Motor neuron (in vitro differentiated cells): ENCODE data around the gene CCDC188. TPM values are rescaled to one million over a fixed set of nuclear protein-coding genes. Genes with fewer than 3 reads are reported as not detected.
A peak's percentile ranks its signal among the peaks of the same experiment; 100 is the strongest.

Source experiments
- ATAC-seq, 8 experiments: fragments of 200-7000 bp; cut with Tn5 transposase; replicated peaks in 6 of 8; 2 replicates each; pipeline ENCODE4 v1.8.0; 2021; ENCODE audit warnings: mild to moderate bottlenecking in 8 of 8, moderate library complexity in 8 of 8
- H3K27ac ChIP-seq, 2 donors: fragments of 250-450 bp; sonication (Bioruptor Pico); 2 replicates each; pipeline ENCODE4 v1.9.0; 2021; ENCODE audit warnings: antibody characterized with exemption in 2 of 2, mild to moderate bottlenecking in 2 of 2, moderate library complexity in 1 of 2
- H3K4me1 ChIP-seq, 2 donors: fragments of 250-450 bp; sonication (Bioruptor Pico); replicated peaks in 1 of 2; 2 replicates each; pipeline ENCODE4 v1.6.1; 2021; ENCODE audit warnings: antibody characterized with exemption in 2 of 2, mild to moderate bottlenecking in 2 of 2, moderate library complexity in 1 of 2
- H3K4me3 ChIP-seq, 5 donors: fragments of 250-450 bp; sonication (Bioruptor Pico); 2 replicates each; pipeline ENCODE4 v1.9.0; 2021; ENCODE audit warnings: antibody characterized with exemption in 5 of 5, mild to moderate bottlenecking in 5 of 5, moderate library complexity in 4 of 5
- WGBS, 10 experiments: fragments of 450-650 bp; shearing (Covaris generic); methylation state at CpG; one replicate each; pipeline ENCODE4 v1.0.0; 2022; 5-methylcytosine and 5-hydroxymethylcytosine counted together
- in situ Hi-C, 9 experiments: fragments of 400-800 bp; cut with MboI; loops; one replicate each; pipeline ENCODE4 v1.15.0; 2021; ENCODE audit warnings: low sequenced_read_pairs in 9 of 9, low pct_unique_long_range_greater_than_20kb in 2 of 9; ENCODE audit not compliant: unreplicated experiment in 9 of 9
- total RNA-seq, 8 experiments: library from RNA; unstranded; fragments of 300-600 nt; gene quantifications; 2 replicates each; pipeline versions ENCODE4 v1.2.3 to v1.2.4, GENCODE V29; 2022

The CCDC188 gene
- total RNA-seq: 1 to 10 TPM in 4 of 8 experiments, under 1 TPM in 3, not detected in 1; 0.56 to 7.6 (median 1.2) TPM

DNA sequence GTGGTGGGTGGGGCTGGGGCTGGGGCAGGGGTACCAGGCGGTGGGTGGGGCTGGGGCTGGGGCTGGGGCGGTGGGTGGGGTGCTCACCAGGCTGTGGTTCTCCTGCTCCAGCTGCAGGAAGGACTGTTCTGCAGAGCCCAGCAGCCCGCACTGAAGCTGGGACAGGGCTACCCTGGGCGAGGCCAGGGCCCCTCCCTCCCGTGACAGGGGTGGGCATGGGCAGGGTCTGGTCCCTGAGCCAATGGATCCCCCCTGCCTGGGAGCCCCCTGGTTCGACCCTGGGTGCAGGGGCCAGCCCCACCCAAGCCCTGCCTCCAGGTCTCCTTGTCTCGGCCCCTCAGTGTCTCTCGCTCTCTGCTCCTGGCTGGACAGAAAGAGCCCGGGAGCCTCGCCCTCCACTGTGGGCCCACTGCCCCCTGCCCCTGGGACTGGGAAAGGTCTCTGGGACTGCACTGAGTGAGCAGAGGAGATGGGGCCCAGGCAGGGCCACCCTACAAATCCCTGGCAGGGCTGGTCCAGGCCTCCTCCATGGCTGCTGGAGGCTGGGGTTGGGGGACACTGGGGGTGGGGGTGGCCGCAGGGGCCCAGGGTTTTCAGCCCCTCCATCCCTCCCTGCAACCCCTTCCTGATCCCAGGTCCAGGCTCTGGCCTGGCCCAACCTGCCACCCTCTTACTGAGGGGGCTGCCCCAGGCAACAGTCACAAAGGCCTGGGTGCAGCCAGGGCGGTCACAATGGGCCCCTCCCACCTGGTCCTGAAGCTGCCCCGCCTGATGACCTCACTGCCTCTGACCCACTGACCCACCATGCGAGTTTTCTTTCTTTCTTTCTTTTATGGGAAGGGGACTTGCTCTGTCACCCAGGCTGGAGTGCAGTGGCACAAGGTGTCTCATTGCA lies at the start of gene CCDC188:
TSS of gene CCDC188 (minus strand) at position 675 of the 895 bp plus-strand sequence. CDS start at position 606, 69 bp downstream.
- H3K4me1 ChIP-seq: peaks cover 24% of the 10 kb centered on the region in 2 donors
- no peak within 1 kb of the TSS for H3K4me3 ChIP-seq
- 50 to 70% (median 55%) methylated on average over 1 to 2 of the region's 14 CpGs; no CpG with 5 or more reads in 7 of the 10 experiments for WGBS, 10 experiments
- no peak within 1 kb of the TSS for H3K27ac ChIP-seq
- no peak for ATAC-seq
- in situ Hi-C loops: loop anchor here (10.0 to 25.0 kb wide), 6 partner anchors 112 to 312 kb away; partner anchors contain the start of gene RTN4R (in 2 of the 9)

DNA sequence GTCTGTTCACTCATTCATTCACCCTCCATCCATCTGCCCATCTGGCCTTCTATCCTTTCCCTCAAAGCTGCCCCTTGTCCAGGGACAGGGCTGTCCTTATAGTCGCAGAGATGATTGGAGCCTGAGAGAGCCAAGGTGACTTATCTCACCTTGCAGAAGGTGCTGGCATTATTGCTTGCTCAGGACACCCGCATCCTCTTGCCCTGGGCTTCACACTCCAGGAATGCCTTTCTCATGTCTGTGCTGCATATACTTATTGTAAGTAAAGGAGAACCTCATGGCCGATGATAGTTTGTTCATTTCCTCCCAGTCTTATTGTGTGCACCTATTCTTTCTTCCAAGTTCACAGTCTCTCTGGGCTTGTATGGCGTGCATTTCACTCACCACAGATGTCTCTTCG lies 49.1 kb upstream of the CCDC188 start:
- H3K4me1 ChIP-seq: peaks cover 43 to 53% of the 10 kb centered on the region in 2 donors
- H3K4me3 ChIP-seq: no peak overlapping the region
- H3K27ac ChIP-seq: no peak overlapping the region
- WGBS, 10 experiments: 33 to 100% (median 85%) methylated on average over 1 to 4 of the region's 5 CpGs; no CpG with 5 or more reads in 2 of the 10 experiments
- ATAC-seq: no peak
- in situ Hi-C loops: no loop called here

DNA sequence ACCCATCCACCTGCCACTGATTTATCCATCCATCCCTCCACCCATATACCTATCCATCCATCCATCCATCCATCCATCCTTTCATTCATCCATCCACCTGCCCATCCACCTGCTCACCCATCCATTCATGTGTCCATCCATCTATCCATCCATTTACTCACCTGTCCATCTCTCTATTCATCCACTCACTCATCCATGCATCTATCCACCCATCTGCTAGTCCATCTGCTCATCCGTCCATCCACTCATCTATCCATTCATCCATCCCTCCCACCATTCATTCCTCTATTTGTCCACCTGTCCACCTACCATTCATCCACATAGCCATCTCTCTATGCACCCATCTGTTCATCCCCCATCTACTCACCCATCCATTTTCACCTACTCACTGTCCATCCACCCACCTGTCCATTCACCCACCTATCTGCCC lies 48.6 kb upstream of the CCDC188 start:
- in situ Hi-C loops: no loop called here
- no peak for ATAC-seq
- WGBS, 10 experiments: 0 to 89% (median 79%) methylated on average over 1 of the region's 1 CpG; no CpG with 5 or more reads in 2 of the 10 experiments
- no peak overlapping the region for H3K4me3 ChIP-seq
- H3K27ac ChIP-seq: no peak overlapping the region
- peaks cover 39 to 48% of the 10 kb centered on the region in 2 donors for H3K4me1 ChIP-seq

DNA sequence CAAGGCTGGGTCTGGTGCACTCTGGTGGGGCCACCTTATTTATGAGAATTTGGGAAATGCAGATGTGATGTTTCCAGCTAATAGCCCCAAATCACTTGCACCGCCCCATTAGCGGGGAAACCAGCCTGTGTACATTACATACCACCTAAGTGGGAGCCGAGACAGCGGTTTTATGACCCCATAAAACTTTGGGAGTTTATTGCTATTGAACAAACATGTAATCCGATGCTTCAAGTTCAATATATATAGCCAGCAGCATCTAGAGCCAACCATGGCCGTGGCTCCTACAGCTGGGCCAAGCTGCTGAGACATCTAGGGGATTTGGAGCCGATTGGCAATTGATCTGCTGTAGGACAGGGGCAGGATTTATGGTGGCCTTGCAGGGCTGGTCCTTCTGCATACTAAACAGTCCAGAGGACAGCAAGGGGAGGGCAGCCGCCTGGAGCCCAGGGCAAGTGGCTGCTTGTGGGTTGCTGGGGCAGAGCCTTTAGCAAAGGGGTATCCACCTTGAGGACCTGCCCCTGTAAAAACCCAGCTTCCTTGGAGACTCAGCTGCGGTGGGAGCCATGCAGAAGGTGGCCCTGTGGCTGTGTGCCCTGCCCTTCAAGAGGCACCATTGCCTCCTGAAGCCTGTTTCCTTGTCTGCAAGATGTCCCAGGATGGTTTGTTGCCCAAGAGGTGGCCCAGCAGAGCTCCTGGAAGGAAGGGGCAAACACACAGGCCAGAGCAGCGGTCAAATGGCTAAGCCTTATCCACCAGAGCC lies 47.9 kb upstream of the CCDC188 start:
- Histone ChIP-seq H3K4me1 (peaks cover 32 to 41% of the 10 kb centered on the region in 2 donors), H3K4me3 (no peak overlapping the region), H3K27ac (peak overlapping the region; percentile 2 to 35)
- ATAC-seq: peak in 5 of 8 experiments; percentile 27 to 78 (median 43)
- in situ Hi-C loops: no loop called here
- WGBS, 10 experiments: 0 to 65% (median 37%) methylated on average over 1 to 7 of the region's 10 CpGs; no CpG with 5 or more reads in 2 of the 10 experiments

DNA sequence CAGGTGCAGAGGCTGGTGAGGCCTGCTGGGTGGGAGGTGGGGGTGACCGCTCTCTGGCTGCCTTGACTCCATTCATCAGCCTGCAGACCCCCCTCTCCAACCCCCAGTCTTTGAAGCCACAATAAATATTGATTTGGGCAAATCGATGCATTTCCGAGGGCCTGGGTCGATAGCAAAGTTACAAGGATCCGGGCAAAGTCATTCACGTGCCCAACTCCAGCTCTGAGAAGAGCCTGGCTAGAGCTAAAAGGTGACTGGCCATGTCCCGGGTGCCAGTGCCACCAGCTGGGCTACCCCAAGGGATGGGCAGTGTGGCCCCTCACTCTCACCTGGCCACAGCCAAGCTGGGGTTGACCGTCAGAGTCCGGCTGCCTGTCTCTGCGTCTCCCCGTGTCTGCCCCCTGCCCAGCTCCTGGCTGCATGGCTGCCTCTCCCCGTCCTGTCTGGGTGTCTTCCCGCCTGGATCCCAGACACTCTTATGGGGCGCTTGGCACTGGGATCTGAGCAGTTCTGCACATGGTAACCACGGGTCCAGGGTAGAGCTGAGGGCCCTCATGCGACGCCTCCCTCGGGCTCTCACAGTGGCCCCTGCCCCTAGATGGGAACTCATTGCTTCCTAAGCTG lies 46.7 kb upstream of the CCDC188 start:
- in situ Hi-C loops: no loop called here
- H3K4me1 ChIP-seq: peaks cover 35 to 37% of the 10 kb centered on the region in 2 donors
- WGBS, 10 experiments: 0 to 80% (median 77%) methylated on average over 1 to 5 of the region's 18 CpGs; no CpG with 5 or more reads in 5 of the 10 experiments
- peak overlapping the region in 1 of 2 donors; percentile 35 for H3K27ac ChIP-seq
- ATAC-seq: peak in 1 of 8 experiments; percentile 13
- H3K4me3 ChIP-seq: no peak overlapping the region

DNA sequence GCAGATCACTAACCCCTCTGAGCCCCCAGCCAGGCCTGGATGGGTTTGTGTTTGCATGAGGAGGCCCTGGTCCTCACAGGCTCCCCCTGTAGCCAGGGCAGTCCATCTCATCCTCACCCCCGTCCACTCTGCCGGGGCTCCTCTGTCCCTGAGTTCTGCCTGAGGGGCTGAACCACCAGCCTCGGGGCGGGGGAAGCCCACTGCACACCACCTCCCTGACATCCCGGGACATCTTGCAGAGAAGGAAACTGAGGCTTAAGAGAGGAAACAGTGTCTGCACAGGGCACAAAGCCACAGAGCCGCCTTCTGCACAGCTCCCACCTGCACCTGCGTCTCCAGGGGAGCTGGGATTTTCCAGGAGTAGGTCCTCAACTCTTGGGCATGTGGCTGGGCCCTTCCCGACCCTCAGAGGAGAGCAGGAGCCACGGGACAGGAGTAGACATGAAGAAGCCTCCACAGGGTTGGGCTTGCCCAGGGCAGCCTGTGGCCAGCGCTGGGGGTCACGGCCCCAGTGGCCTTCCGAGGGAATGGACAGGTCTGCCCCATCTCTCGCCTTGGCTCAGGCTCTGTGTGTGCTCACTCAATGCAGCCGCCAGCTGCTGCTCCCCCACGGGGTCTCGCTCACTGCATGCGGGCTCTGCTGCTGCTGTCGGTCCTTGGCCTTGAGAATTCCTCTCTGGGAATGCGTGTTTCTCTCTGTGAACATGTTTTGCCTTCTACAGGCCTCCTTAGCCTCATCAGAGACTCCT lies 45.4 kb upstream of the CCDC188 start:
- H3K4me1 ChIP-seq: peaks cover 37 to 45% of the 10 kb centered on the region in 2 donors
- 60 to 100% (median 77%) methylated on average over 1 to 4 of the region's 19 CpGs; no CpG with 5 or more reads in 6 of the 10 experiments for WGBS, 10 experiments
- in situ Hi-C loops: no loop called here
- H3K27ac ChIP-seq: peak overlapping the region in 1 of 2 donors; percentile 37
- ATAC-seq: peak in 5 of 8 experiments; percentile 40 to 51 (median 46)
- H3K4me3 ChIP-seq: no peak overlapping the region

DNA sequence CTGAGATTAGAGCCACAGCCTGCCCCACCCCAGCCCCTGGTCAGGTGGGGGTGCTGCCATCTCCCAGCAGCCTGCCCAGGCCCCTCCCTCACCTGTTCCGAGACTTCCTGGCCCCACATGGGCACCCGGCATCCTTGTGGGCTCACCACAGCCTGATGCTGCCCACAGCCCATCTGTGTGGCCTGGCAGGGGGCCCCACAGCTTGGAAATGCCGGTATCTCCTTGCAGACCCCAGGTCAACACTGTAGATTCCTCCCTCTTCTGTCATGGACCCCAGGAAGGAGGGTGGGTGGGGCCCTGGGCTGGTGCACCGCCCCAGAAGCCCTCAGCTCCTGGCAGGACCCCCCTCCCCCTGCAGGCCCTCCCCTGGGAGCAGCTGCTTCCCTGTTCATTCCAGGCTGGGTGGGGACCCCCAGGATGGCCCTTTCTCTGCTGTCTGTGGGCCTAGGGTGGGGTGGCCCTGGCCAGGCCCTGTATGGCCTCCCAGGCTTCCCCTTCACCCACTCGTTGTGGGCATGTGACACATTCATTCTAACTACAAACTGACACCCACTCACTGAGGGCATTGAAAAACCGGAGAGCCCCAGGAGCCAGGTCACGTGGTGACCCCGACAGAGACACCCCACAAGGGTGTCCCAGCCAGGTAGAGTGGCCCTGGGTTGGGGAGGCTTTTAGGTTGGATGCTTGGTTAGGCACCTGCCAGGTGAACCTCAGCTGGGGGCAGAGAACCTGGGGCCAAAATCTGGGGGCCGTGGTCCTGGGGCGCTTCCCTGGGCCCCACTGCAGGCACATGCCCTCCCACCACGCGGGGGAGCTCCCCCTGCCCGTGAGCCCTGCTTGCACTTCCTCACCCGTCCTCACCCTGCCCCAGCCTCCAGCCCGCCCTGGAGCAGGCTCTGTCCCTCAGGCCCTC lies 44.1 kb upstream of the CCDC188 start:
- Histone ChIP-seq H3K4me1 (peaks cover 30 to 45% of the 10 kb centered on the region in 2 donors), H3K4me3 (no peak overlapping the region), H3K27ac (no peak overlapping the region)
- ATAC-seq: no peak
- 0 to 83% (median 20%) methylated on average over 1 to 2 of the region's 15 CpGs; no CpG with 5 or more reads in 7 of the 10 experiments for WGBS, 10 experiments
- in situ Hi-C loops: no loop called here

DNA sequence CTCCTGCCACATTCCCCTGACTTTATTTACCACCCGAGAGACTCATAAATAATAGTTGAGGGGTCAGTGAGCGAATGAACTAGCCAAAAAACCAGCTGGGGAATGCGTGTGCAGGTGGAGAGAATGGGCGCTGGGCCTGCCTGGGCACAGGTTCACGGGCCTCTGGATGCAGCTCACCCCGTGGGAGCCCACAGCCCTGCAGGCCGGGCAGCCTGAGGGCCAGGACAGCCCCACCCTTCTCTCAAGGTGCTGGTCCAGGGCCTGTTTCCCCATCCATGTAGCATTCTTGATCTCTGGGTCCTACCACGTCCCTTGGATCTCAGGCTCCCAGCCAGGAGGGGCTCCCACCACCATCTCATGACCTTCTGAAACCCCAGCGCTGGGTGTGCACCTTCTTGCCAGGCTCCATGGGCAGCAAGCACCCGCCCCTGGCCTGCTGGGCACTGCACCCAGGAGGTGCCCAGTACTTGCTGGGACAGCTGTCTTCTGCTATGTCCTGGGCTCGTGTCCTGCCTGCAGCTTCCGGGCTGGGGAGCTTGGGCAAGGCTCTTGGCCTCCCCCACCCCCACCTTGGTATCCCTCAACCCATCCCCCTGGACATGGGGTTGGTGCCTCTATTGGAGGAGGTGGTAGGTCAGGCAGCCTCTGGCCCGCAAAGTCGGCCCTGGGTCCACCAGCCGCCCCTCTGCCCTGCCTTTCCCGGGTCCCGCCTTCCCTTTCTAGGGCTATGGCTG lies 43.1 kb upstream of the CCDC188 start:
- Histone ChIP-seq H3K27ac (no peak overlapping the region), H3K4me3 (no peak overlapping the region), H3K4me1 (peaks cover 26 to 41% of the 10 kb centered on the region in 2 donors)
- in situ Hi-C loops: no loop called here
- WGBS, 10 experiments: 0 to 94% (median 70%) methylated on average over 1 to 4 of the region's 17 CpGs; no CpG with 5 or more reads in 6 of the 10 experiments
- no peak for ATAC-seq

DNA sequence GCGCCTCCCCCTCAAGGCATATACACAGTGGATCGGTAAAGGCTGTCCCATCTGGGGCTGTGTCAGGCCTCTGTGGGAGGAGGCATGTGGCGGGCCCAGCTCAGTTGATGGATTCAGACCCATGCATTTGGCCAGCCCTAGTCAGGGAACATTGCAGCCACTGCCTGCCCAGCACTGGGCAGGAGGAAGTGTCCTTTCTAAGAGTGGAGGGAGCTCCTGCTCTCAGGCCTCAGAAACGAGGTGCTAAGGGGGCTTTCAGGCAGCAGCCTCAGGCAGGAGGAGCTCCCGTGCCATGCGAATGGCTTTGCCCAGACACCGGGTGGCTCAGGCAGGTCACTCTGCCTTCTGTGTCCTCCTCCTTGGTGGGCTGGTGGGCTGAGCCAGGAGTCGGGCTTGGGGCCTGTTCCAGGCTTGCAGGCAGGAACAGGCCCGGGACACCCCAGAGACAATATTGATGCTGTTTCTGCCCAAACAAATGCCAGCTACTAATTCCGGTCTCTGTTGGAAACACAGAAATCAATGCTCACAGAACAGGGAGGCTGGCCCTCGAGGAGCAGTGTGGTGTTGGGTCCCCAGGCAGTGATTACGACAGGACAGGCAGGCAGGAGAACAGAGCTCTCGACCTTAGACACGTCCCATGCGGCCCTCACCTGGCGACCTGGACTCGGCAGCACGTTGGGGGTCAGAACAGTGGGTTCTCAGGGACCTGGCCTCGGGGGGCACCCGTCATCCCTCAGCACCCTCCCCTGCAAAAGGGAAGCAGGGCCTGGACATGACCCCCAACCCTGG lies 42.3 kb upstream of the CCDC188 start:
- 42 to 100% (median 80%) methylated on average over 1 to 7 of the region's 20 CpGs; no CpG with 5 or more reads in 3 of the 10 experiments for WGBS, 10 experiments
- H3K4me1 ChIP-seq: peaks cover 21 to 33% of the 10 kb centered on the region in 2 donors
- in situ Hi-C loops: no loop called here
- no peak overlapping the region for H3K4me3 ChIP-seq
- ATAC-seq: peak in 1 of 8 experiments; percentile 35
- peak overlapping the region in 1 of 2 donors; percentile 8 for H3K27ac ChIP-seq

DNA sequence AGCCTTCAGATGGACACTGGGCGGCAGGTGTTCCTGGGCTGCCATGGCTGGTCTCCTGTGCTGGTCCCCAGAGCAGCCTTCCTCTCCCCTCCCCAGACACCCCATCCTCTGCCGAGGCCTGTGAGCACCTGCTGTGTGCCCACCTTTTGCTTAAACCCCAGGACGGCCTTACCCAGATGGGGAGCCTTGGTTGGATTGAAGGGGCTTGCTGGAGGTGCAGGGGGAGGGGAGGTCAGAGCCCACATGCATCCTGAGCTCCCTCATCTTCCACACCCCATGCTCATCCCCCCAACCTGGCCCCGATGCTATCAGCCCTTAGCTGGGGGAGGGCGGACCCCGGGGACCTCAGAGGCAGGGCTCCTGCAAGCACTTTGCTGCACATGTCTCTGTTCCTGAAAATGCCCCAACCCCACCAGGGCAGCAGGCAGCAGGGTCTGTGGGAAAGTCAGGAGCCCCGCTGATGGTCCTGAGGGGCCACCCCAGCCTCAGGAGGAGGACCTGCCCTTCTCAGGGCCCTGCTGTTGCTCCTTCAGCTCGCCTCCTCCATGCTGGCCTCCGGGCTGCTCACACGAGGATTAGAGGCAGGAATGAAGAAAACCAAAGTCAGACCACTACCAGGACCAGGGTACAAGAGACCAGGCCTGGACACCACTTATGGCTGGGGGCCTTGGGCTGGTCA lies 41.6 kb upstream of the CCDC188 start:
- in situ Hi-C loops: no loop called here
- no peak overlapping the region for H3K4me3 ChIP-seq
- H3K27ac ChIP-seq: no peak overlapping the region
- WGBS, 10 experiments: 60 to 80% (median 70%) methylated on average over 1 to 6 of the region's 10 CpGs; no CpG with 5 or more reads in 7 of the 10 experiments
- no peak for ATAC-seq
- H3K4me1 ChIP-seq: peaks cover 21 to 26% of the 10 kb centered on the region in 2 donors
